Measurements from ENCODE around the gene MAGED1.

DNA sequence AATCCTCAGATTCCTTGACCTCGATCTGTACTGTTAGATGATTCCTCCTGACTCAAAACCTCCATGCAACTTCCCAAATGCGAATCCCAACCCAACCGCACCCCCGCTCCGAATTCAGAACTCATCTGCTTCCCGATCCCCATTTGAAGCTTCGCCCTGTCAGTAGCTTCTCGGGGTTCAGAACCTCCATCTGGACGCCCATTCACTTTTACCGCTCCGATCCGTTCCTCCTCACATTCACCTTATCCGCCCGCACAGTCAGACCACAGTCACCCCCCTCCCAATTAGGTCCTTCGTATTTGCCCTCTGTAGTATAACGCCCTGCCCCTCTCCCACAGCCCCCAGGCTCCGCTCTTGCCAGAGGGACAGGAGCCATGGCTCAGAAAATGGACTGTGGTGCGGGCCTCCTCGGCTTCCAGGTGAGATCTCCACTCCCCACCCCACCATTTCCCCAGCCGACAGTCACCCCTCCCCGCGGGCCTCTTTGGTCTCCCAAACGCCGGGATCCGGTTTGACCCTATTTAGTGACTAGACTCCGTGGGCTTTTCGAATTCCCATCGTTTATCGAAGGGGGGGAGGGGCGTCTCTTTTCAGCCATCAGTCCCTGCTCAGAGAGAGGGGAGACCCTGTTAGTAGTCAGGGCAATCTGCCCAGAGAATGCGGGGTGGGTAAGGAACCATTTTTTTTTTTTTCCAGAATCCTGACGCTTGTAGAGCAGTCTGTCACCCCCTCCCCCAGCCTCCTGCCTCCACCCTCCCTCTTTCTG, 691 bp downstream of the MAGED1 start:
- TF ChIP-seq, protein P1, sequence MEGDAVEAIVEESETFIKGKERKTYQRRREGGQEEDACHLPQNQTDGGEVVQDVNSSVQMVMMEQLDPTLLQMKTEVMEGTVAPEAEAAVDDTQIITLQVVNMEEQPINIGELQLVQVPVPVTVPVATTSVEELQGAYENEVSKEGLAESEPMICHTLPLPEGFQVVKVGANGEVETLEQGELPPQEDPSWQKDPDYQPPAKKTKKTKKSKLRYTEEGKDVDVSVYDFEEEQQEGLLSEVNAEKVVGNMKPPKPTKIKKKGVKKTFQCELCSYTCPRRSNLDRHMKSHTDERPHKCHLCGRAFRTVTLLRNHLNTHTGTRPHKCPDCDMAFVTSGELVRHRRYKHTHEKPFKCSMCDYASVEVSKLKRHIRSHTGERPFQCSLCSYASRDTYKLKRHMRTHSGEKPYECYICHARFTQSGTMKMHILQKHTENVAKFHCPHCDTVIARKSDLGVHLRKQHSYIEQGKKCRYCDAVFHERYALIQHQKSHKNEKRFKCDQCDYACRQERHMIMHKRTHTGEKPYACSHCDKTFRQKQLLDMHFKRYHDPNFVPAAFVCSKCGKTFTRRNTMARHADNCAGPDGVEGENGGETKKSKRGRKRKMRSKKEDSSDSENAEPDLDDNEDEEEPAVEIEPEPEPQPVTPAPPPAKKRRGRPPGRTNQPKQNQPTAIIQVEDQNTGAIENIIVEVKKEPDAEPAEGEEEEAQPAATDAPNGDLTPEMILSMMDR (IDR thresholded peaks at IDR 0.05) = no peak
- no peak for TF ChIP-seq ZFX (IDR thresholded peaks at IDR 0.05; ENCODE audit: borderline replicate concordance)
